HG02763 (cell line): ENCODE data around the gene TOM1L2.

Experiments
- ATAC-seq: cut with Tn5 transposase; IDR thresholded peaks from one replicate; pipeline ENCODE4 v1.9.1; 2021; ENCODE audit warnings: mild to moderate bottlenecking, moderate library complexity; ENCODE audit not compliant: unreplicated experiment

TOM1L2 gene

GRCh38 chr17:17851103-17852002 is 120.8 kb downstream of the TOM1L2 start:
- no peak for ATAC-seq

- no peak for ATAC-seq
Observed at GRCh38 chr17:17849845-17850373, 122.3 kb downstream of the TOM1L2 start.

GRCh38 chr17:17849147-17849820 is 122.9 kb downstream of the TOM1L2 start:
- peak; percentile 58 for ATAC-seq

- ATAC-seq, result no peak
Observed at GRCh38 chr17:17848311-17849082, 123.7 kb downstream of the TOM1L2 start.

GRCh38 chr17:17847726-17848125 is 124.5 kb downstream of the TOM1L2 start:
- ATAC-seq, result no peak

- no peak for ATAC-seq
Observed at GRCh38 chr17:17847118-17847689, 125.0 kb downstream of the TOM1L2 start.

GRCh38 chr17:17846645-17847044 is 125.6 kb downstream of the TOM1L2 start:
- ATAC-seq, result no peak

GRCh38 chr17:17846003-17846402 is 126.2 kb downstream of the TOM1L2 start:
- ATAC-seq, result no peak

GRCh38 chr17:17845046-17845775 is 127.0 kb downstream of the TOM1L2 start:
- ATAC-seq, result no peak

GRCh38 chr17:17844500-17844899 is 127.7 kb downstream of the TOM1L2 start:
- ATAC-seq, result no peak

GRCh38 chr17:17844079-17844478 is 128.1 kb downstream of the TOM1L2 start:
- ATAC-seq, result no peak

GRCh38 chr17:17843096-17843495 is 129.1 kb downstream of the TOM1L2 start:
- no peak for ATAC-seq

- ATAC-seq, result no peak
Observed at GRCh38 chr17:17842111-17842876, 129.9 kb downstream of the TOM1L2 start.

- no peak for ATAC-seq
Observed at GRCh38 chr17:17841601-17842025, 130.6 kb downstream of the TOM1L2 start.

- ATAC-seq, result no peak
Observed at GRCh38 chr17:17840751-17841591, 131.2 kb downstream of the TOM1L2 start.

- peak; percentile 59 for ATAC-seq
Observed at GRCh38 chr17:17839791-17840707, 132.2 kb downstream of the TOM1L2 start.
